Measurements from ENCODE around the gene BCCIP. TPM values are rescaled to one million over a fixed set of nuclear protein-coding genes. Genes with fewer than 3 reads are reported as not detected.

Gene BCCIP
- total RNA-seq, 2 experiments from 2014 or later = 56.4 to 60.6 TPM

DNA sequence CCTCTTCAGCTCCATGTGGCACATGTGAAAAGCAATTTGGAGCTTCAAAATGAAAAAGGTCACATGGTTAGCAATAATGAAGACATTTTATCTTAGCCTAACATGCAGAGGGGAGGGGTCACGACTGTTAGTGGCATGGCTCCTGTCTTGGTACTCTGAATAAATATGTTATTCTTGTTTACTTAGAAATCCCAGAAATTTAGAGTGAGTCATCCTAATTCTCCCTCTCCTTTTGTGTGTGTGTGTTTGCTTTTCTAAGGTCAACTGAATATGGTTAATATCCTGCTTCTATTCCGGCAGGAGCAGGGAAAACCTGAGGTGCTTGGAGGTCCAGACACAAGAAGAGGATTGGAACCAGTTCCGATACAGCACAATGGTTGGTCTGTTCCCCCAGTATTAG is 17.6 kb downstream of the BCCIP start:
- peaks cover 11% of the 10 kb centered on the region for H3K36me3 Mint-ChIP-seq (ENCODE audit: low read depth)
- no peak overlapping the region for H3K27ac Mint-ChIP-seq
- CTCF ChIA-PET = interaction anchor here (0.7 kb wide), 1 partner anchor 11 kb away, joined by 3 read pairs; no protein-coding TSS in a partner anchor
- DNase-seq = no peak
- no peaks in the 10 kb centered on the region for H3K9me3 Mint-ChIP-seq
- H3K4me3 Mint-ChIP-seq = no peak overlapping the region
- H3K4me1 Mint-ChIP-seq = no peaks in the 10 kb centered on the region
- POLR2A ChIA-PET = no interaction called here
- H3K27me3 Mint-ChIP-seq = no peaks in the 10 kb centered on the region

DNA sequence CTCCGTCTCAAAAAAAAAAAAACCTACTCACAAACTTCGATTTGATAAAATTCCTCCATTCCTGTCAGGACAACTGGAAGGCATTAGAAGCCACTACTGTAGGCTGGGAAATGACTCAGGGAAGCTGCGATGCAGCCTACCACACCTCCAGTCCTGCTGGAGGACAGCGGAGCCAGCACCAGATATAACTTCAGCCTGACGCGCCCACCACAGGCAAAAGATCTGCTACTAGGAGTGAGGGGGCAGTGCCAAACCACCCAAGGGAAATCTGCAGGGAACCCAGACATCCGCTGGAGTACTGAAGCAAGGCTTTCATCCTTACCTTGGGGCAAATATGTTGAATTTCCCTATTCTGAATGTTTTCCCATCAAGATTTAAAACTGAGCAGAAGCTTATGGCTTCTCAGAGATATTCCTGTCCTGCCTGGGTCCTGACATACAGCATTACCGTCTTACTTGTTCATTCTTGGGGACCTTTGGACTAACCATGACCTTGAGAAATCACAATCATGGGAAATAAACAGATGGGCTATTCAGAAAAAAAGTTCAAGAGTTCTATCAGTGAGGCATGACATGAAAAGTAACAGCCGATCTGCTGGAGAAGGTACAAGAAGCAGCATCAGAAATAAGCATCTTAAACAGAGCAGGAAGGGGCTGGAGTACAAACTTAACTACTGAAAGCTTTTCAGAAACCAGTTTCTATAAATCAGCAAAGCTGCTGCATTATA is 20.4 kb downstream of the BCCIP start:
- ChIA-PET CTCF (interaction anchor here (1.6 kb wide), 1 partner anchor 14 kb away, joined by 3 read pairs; no protein-coding TSS in a partner anchor), POLR2A (no interaction called here)
- DNase-seq = no peak
- Mint-ChIP-seq H3K4me3 (no peak overlapping the region), H3K27me3 (no peaks in the 10 kb centered on the region), H3K36me3 (ENCODE audit: low read depth) (peaks cover 1% of the 10 kb centered on the region), H3K27ac (no peak overlapping the region), H3K9me3 (no peaks in the 10 kb centered on the region), H3K4me1 (no peaks in the 10 kb centered on the region)

DNA sequence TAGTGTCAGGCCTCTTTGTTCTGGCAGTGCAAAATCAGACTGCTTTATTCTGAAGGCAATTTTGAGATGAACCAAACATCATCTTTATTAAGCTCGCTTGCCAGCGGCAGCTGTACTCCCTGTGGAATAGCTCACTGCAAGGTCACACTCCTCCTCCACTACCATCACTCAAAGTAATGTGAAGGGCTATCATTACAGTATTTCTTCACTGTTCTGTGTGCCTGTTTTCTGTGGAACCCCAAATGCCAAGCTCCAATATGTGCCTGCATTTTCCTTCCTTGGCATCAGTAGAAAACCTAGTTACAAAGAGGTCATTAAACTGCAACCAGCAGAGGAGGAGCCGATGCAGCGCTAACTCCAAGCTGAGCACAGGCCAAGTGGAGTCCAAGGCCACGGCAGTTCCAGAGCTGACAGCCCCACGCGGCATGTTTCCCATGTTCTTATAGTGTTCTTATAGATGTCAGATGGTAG is 21.4 kb downstream of the BCCIP start:
- Mint-ChIP-seq H3K27ac (no peak overlapping the region), H3K27me3 (no peaks in the 10 kb centered on the region), H3K9me3 (no peaks in the 10 kb centered on the region), H3K36me3 (ENCODE audit: low read depth) (peaks cover 1% of the 10 kb centered on the region), H3K4me3 (no peak overlapping the region), H3K4me1 (no peaks in the 10 kb centered on the region)
- ChIA-PET POLR2A (interaction anchor here (0.6 kb wide), 1 partner anchor 11 kb away, joined by 12 read pairs; no protein-coding TSS in a partner anchor), CTCF (interaction anchor here (0.6 to 1.8 kb wide), 3 partner anchors 11 to 835 kb away, joined by 3 to 5 read pairs (median 3); no protein-coding TSS in a partner anchor)
- no peak for DNase-seq

DNA sequence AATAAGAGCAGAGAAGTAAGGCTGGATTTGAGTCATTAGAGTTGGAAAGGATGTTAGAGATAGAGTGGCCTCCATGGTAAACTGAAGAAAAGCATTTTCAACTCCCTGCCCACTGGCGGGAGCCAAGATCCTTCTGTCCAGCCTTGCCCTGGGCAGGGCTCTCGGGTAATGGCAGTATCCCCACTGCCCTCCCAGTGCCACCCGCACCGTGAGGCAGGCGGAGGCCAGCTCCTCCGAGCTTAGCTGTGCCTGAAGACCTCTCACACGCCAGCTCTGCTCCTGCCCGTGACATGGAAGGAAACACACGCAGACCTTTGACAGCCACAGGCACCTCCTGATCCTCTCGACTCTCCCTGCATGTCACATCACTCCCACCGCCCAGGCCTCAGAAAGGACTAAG is 22.3 kb downstream of the BCCIP start:
- CTCF ChIA-PET = interaction anchor here (1.8 kb wide), 1 partner anchor 10 kb away, joined by 3 read pairs; no protein-coding TSS in a partner anchor
- H3K9me3 Mint-ChIP-seq = no peaks in the 10 kb centered on the region
- no peaks in the 10 kb centered on the region for H3K27me3 Mint-ChIP-seq
- POLR2A ChIA-PET = interaction anchor here (0.6 kb wide), 1 partner anchor 1330 kb away, joined by 3 read pairs; no protein-coding TSS in a partner anchor
- H3K4me3 Mint-ChIP-seq = no peak overlapping the region
- no peaks in the 10 kb centered on the region for H3K4me1 Mint-ChIP-seq
- peaks cover 3% of the 10 kb centered on the region for H3K36me3 Mint-ChIP-seq (ENCODE audit: low read depth)
- DNase-seq = no peak
- H3K27ac Mint-ChIP-seq = no peak overlapping the region

DNA sequence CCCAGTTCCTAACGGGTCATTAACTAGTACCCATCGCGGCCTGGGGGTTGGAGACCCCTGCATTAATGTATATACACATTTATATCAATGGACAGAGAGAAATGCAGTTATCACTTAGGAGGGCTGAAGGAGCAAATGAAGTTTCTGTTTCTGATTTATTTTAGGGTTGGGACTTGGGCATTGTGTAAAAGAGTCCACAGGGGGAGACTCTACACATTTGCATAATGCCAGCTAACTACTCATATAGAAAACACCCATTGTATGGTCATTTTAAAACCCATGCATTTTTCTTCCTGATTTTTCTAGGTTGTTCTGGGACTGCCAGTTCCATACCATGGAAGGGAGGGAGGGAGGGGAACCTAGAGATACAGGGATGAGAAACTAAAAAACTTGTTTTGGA is 23.5 kb downstream of the BCCIP start:
- DNase-seq = no peak
- Mint-ChIP-seq H3K27ac (no peak overlapping the region), H3K4me3 (no peak overlapping the region), H3K9me3 (no peaks in the 10 kb centered on the region), H3K36me3 (ENCODE audit: low read depth) (peaks cover 3% of the 10 kb centered on the region), H3K27me3 (no peaks in the 10 kb centered on the region), H3K4me1 (no peaks in the 10 kb centered on the region)
- ChIA-PET POLR2A (no interaction called here), CTCF (interaction anchor here (1.0 kb wide), 1 partner anchor 50 kb away, joined by 3 read pairs; no protein-coding TSS in a partner anchor)

DNA sequence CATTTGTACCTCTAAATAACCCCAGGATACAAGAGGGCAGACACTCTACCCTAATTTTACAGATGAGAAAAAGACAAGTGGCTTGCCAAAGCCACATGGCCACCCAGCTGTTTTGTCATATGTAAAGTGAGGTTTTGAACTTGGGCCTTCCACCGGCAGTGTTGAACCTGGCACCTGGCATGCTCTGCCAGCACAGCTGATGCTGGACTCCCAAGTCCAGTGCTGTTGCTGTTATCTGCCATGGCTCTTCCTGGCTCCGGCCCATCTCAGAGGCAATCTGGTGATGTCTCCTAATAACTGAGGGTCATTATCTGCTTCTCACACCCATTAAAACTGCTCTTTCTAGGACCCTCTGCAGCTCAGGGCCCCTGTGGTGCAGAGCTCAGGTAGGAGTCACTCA is 25.0 kb downstream of the BCCIP start:
- Mint-ChIP-seq H3K4me1 (no peaks in the 10 kb centered on the region), H3K9me3 (no peaks in the 10 kb centered on the region), H3K27me3 (no peaks in the 10 kb centered on the region), H3K36me3 (ENCODE audit: low read depth) (peaks cover 5% of the 10 kb centered on the region), H3K4me3 (no peak overlapping the region), H3K27ac (no peak overlapping the region)
- POLR2A ChIA-PET = no interaction called here
- DNase-seq = no peak
- CTCF ChIA-PET = no interaction called here

DNA sequence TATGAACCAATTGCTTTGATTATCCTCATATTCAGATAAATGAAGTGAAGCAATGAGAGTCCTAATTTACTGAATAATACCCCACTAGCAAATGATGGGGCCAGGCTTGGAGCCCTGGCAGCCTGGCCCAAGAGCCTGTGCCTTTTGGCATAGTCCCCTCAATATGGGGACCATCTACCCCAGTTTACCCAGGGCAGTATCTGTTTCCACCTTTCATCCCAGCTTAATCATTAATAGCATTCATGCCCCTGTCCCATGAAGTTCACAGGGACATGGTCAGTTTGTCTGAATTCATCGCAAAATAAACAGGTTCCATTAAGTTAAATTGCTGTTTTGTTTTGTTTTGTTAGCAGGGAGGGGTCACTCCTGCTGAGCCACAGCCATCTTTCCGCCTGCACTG is 25.5 kb downstream of the BCCIP start:
- ChIA-PET POLR2A (no interaction called here), CTCF (no interaction called here)
- H3K9me3 Mint-ChIP-seq = no peaks in the 10 kb centered on the region
- no peaks in the 10 kb centered on the region for H3K4me1 Mint-ChIP-seq
- no peaks in the 10 kb centered on the region for H3K27me3 Mint-ChIP-seq
- DNase-seq = no peak
- H3K27ac Mint-ChIP-seq = no peak overlapping the region
- peaks cover 5% of the 10 kb centered on the region for H3K36me3 Mint-ChIP-seq (ENCODE audit: low read depth)
- no peak overlapping the region for H3K4me3 Mint-ChIP-seq

DNA sequence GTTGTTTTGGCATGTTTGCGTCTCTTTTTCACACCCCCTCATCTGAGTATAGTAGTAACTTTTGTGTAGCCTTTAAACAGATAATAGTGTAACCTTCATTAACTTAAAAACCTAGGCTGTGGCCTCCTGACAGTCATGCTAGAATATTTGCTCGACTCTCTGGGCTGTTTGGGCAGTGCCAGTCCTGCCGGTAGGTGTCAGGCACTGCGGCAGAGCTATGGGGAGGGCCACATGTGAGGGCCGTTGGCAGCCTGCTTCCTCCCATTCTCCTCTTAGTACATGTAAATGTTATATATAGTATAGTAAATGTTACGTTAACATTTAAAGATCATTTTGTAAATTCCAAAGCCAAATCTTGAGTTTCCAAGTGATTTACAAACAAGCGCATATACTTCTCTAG is 26.1 kb downstream of the BCCIP start:
- Mint-ChIP-seq H3K36me3 (ENCODE audit: low read depth) (peaks cover 4% of the 10 kb centered on the region), H3K27ac (no peak overlapping the region), H3K4me1 (no peaks in the 10 kb centered on the region), H3K4me3 (no peak overlapping the region), H3K9me3 (no peaks in the 10 kb centered on the region), H3K27me3 (no peaks in the 10 kb centered on the region)
- ChIA-PET CTCF (no interaction called here), POLR2A (no interaction called here)
- no peak for DNase-seq

DNA sequence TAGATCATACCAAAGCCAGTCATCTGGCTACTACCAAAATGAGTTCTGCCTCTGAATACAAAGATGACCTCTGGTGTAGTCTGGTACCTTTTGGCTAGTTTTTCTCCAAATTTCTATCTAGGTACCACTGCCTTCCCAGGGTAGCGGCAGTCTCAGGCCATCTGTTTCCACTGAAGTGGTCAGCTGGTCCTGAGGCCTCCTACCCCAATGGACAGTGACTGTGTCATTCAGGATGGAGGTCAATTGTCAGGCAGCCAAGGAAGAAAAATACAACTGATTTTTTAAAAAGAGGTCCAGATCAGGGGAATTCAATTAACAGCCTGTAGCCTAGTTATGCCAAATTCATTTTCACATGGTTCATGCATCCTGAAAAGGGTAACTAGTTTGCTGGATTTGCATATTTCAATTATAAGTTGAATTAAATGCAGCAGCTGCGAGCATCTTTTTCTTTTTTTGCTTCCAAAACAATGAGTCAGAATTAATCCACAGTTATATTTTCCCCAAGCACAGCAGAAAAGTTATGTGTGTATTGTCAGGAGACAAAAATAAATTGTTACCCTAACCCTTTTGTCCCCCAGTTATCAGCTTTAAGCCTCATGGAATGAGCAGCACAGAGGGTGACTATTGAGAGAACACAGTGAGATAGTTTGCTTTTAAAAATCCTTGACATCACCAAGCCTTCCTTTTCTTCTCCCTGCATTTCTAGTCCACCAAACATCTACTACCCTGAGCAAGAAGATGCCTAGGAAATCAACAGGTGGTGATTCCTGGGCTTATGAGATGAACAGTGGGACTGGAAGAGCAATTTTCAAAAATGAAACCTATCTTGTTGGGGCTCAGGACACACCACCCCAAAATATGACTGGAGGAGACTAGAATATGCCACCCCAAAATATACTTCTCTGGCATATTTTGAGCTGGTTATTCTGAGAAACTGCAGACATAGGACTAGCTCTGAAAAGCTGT is 27.7 kb downstream of the BCCIP start:
- no peak for DNase-seq
- ChIA-PET CTCF (interaction anchor here (0.8 kb wide), 1 partner anchor 10 kb away, joined by 3 read pairs; no protein-coding TSS in a partner anchor), POLR2A (no interaction called here)
- Mint-ChIP-seq H3K27ac (no peak overlapping the region), H3K4me1 (no peaks in the 10 kb centered on the region), H3K4me3 (no peak overlapping the region), H3K36me3 (ENCODE audit: low read depth) (peaks cover 4% of the 10 kb centered on the region), H3K27me3 (no peaks in the 10 kb centered on the region), H3K9me3 (no peaks in the 10 kb centered on the region)

DNA sequence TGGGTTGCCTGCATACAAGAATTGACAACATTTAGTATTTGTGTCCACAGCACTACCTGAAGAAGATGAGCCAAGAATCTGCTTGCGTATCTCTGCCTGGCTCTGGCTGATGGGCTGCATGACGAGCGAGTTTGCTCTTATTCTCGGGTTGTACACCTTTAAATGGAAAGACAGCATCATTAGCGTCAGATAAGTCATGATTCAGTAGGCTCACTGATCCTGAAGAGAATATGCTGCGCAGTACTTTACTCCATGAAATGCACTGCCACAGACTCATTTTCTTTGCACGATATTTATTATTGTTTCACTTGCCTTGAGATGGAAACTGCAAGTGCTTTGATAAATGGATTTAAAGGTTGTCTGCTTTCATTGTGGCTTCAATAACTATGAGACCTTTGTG is 29.1 kb downstream of the BCCIP start:
- no peaks in the 10 kb centered on the region for H3K9me3 Mint-ChIP-seq
- H3K4me3 Mint-ChIP-seq = no peak overlapping the region
- ChIA-PET CTCF (no interaction called here), POLR2A (no interaction called here)
- H3K36me3 Mint-ChIP-seq (ENCODE audit: low read depth) = peaks cover 4% of the 10 kb centered on the region
- no peaks in the 10 kb centered on the region for H3K27me3 Mint-ChIP-seq
- no peak for DNase-seq
- no peak overlapping the region for H3K27ac Mint-ChIP-seq
- no peaks in the 10 kb centered on the region for H3K4me1 Mint-ChIP-seq

DNA sequence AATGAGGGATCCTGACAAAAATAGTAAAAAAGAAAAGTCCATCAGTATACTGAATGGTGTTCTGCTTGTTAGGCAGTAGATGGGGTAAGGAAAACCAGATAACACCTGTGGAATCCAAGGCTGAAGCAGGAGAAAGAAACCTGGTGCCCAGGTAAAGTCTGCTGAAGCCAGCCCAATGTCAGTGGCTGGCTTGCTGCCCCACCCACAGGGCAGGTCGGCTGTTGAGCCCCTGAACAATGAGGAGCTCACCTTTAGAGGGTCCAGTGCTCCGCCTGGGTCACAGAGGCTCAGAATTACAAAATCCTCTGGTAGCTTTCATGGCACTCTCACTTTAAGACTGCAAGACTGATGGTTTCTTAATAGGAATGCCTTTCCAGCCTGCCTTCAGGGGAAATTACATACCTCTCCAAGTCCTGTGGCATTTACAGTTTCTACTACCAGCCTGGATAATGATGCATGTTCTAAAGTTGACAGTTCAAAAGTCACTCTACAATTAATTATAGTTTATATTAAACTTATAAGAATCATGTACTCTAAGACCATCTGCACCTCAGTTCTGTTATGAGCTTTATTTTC is 33.9 kb downstream of the BCCIP start:
- Mint-ChIP-seq H3K9me3 (no peaks in the 10 kb centered on the region), H3K27ac (no peak overlapping the region), H3K4me1 (no peaks in the 10 kb centered on the region), H3K27me3 (no peaks in the 10 kb centered on the region), H3K4me3 (no peak overlapping the region), H3K36me3 (ENCODE audit: low read depth) (peaks cover 2% of the 10 kb centered on the region)
- ChIA-PET CTCF (interaction anchor here (0.7 to 1.2 kb wide), 3 partner anchors 9 to 23 kb away, joined by 3 read pairs; no protein-coding TSS in a partner anchor), POLR2A (no interaction called here)
- no peak for DNase-seq

DNA sequence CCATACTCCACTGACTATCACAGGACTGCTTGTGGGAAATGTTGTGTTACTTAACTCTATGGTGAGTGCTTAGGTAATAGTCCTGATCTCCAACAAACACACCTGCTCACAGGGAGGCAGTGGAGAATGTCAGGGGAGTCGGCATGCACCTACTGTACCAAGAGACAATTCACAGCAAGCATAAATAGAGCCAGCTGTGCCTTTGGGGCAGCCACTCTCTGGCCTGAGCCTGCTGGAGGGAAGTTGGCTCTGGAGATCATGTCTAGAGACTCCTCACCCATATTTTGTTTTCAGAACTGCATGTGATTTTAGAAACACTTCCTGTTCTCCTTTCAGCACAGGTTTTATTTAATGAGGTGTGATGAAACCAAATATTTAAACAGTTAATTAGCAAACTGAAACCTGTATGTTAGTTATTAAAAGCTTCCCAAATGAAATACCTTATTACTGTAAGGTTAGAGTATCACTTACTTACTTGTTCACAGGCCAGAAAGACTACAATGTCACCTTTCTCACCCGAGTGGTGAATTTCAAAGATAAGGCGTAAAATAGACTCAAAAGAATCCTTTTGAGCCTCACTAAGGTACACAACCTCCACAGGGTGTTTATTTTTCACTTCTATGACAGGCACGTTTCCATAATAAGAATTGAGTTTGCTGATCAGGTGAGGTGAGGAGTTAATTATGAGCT is 35.9 kb downstream of the BCCIP start:
- DNase-seq = no peak
- no peaks in the 10 kb centered on the region for H3K36me3 Mint-ChIP-seq (ENCODE audit: low read depth)
- no peaks in the 10 kb centered on the region for H3K4me1 Mint-ChIP-seq
- H3K9me3 Mint-ChIP-seq = no peaks in the 10 kb centered on the region
- POLR2A ChIA-PET = no interaction called here
- CTCF ChIA-PET = interaction anchor here (0.6 to 0.8 kb wide), 3 partner anchors 10 to 54 kb away, joined by 3 read pairs; no protein-coding TSS in a partner anchor
- H3K27ac Mint-ChIP-seq = no peak overlapping the region
- H3K27me3 Mint-ChIP-seq = no peaks in the 10 kb centered on the region
- no peak overlapping the region for H3K4me3 Mint-ChIP-seq

All from activated CD4-positive, alpha-beta T cell treated with anti-CD3 and anti-CD28 coated beads, Interleukin-2, amount 10 ng/mL, durations not matched to agents 7 days and 5 days (primary cell).